Heart right ventricle (tissue), 16 donors: ENCODE measurements around the gene SATB2. TPM values are rescaled to one million over a fixed set of nuclear protein-coding genes. Genes with fewer than 3 reads are reported as not detected.

Source experiments
- ATAC-seq, 8 donors: fragments of 200-7000 bp; cut with Tn5 transposase; one replicate each; pipeline ENCODE4 v1.9.1; 2020; ENCODE audit warnings: mild to moderate bottlenecking in 8 of 8, moderate library complexity in 8 of 8, moderate number of reproducible peaks in 1 of 8
- DNase-seq, 2 donors: peaks; one replicate each; pipeline ENCODE4 v3.0.0-alpha.2; 2020
- H3K27ac ChIP-seq, 10 donors: fragments of 200-600 bp; sonication (generic) in 2 of 10; one replicate each; pipeline versions ENCODE4 v1.5.0 to v1.8.0; 2020 to 2022; ENCODE audit warnings: mild to moderate bottlenecking in 3 of 10
- H3K27me3 ChIP-seq, 7 donors: fragments of 200-600 bp; one replicate each; pipeline ENCODE4 v1.8.0; 2021 to 2022; ENCODE audit warnings: mild to moderate bottlenecking in 2 of 7
- H3K36me3 ChIP-seq, 9 donors: fragments of 200-600 bp; sonication (generic) in 1 of 9; one replicate each; pipeline versions ENCODE4 v1.5.0 to v1.8.0; 2020 to 2022; ENCODE audit warnings: mild to moderate bottlenecking in 2 of 9
- H3K4me1 ChIP-seq, 9 donors: fragments of 200-600 bp; sonication (generic) in 1 of 9; one replicate each; pipeline versions ENCODE4 v1.5.0 to v1.8.0; 2020 to 2022; ENCODE audit warnings: mild to moderate bottlenecking in 4 of 9
- H3K4me3 ChIP-seq, 10 donors: fragments of 200-600 bp; sonication (generic) in 2 of 10; one replicate each; pipeline versions ENCODE4 v1.5.0 to v1.8.0; 2020 to 2022; ENCODE audit warnings: mild to moderate bottlenecking in 7 of 10, moderate library complexity in 2 of 10
- H3K9me3 ChIP-seq, 11 donors: fragments of 200-600 bp in 10 of 11; sonication (generic) in 2 of 11; one replicate each; pipeline versions ENCODE4 v1.5.0 to v1.8.0; 2013 to 2022; ENCODE audit warnings: mild to moderate bottlenecking in 2 of 11, control low read depth in 1 of 11, moderate library complexity in 1 of 11
- CTCF ChIP-seq, 9 donors: fragments of 200-600 bp; sonication (generic) in 2 of 9; IDR thresholded peaks; one replicate each; pipeline versions ENCODE4 v1.5.0 to v1.8.0; 2021 to 2022; ENCODE audit warnings: antibody characterized with exemption in 9 of 9, mild to moderate bottlenecking in 5 of 9, moderate library complexity in 1 of 9
- WGBS, 2 donors: extraction: QIAGEN DNeasy Blood & Tissue Kit; methylation state at CpG; one replicate each; pipeline ENCODE4 v1.1.7; 2013; ENCODE audit warnings: inconsistent platforms in 1 of 2; 5-methylcytosine and 5-hydroxymethylcytosine counted together
- intact Hi-C, 10 donors: fragments of 100-400 bp; cut with DNase I; formaldehyde crosslinking; loops; one replicate each; pipeline versions ENCODE4 v1.11.1 to v1.14.2; 2022
- polyA plus RNA-seq, 2 donors: library from polyadenylated mRNA; stranded (reverse); fragments of 200-250 nt; gene quantifications; one replicate each; pipeline ENCODE4 v1.2.3, GENCODE V29; 2013
- total RNA-seq, 10 donors: library from RNA; stranded (reverse); fragmentation: NEBNext Ultra II Directional in 3 of 10; extraction: Animal tissue kit (Norgen Biotek cat#: 25700) in 3 of 10; gene quantifications; one replicate each; pipeline versions ENCODE4 v1.2.1 to v1.2.4, GENCODE V29; 2021 to 2023
- donor health status: Arrhythmogenic right ventricular cardiomyopathy.
- donor health status: ischemic (EF 13 %, LVEDD 7.1; RV severe dilation, severe dysfunction).
- donor health status: healthy with polysubstance abuse.
- donor health status: DM: no; HTN: yes; CAD: no.
- donor health status: DM: no; HTN: no; CAD: no.
- donor health status: ischemic (EF 25% LVEDD 6.9; RV normal size, moderate dysfunction).
- donor health status: ischemic (EF 25% LVEDD 5.7; RV mildly dilated, moderate dysfunction).
- donor health status: healthy.
- donor health status: DM: yes; HTN: yes; CAD: no.
- donor health status: Ischemic cardiomyopathy.
- donor health status: ischemic (EF 35%, LVEDD 5.7; RV mildly dilated, moderate dysfunction).
- donor health status: nonischemic (EF 11% LVEDD 7.7; RV severe dilation, severe dysfunction).
- donor health status: DM: yes; HTN: yes; CAD: no.
- donor health status: PGD.
- donor health status: ischemic (EF 29% LVEDD 5.4; RV normal size, mild dysfunction).
- donor health status: nonischemic (EF 23%, LVEDD 6.1; RV moderate dilation, normal function).

Gene SATB2
- total and polyA plus RNA-seq, 12 donors: 0.29 to 2.3 (median 0.70) TPM

DNA sequence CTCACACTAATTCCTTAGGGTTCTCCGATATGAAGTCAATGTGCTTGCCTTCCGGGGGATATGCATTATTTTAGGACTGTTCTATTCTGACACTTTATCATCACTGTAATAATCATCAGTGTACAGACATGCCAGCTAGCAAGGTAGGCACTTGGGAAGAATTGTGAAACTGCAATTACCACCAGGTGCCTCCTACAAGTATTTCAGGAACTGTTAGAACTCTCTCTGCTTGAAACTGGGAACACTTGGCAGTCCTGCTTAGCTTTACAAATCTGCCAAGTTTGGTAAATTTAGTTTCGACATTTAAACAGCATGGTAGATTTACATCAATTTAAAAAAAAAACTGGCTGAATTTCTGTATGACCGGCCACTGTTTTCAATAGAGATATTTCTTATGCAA lies 128.7 kb downstream of the SATB2 start:
- DNase-seq: no peak
- WGBS, 2 donors: 92 to 95% methylated on average over 4 of the region's 4 CpGs
- Histone ChIP-seq H3K9me3 (peaks cover 0 to 2% (median 0%) of the 10 kb centered on the region in 11 donors), H3K27me3 (no peaks in the 10 kb centered on the region), H3K4me1 (no peaks in the 10 kb centered on the region), H3K36me3 (no peaks in the 10 kb centered on the region), H3K27ac (no peak overlapping the region), H3K4me3 (no peak overlapping the region)
- intact Hi-C loops: no loop called here
- TF ChIP-seq CTCF (IDR thresholded peaks at IDR 0.05): no peak
- no peak for ATAC-seq

DNA sequence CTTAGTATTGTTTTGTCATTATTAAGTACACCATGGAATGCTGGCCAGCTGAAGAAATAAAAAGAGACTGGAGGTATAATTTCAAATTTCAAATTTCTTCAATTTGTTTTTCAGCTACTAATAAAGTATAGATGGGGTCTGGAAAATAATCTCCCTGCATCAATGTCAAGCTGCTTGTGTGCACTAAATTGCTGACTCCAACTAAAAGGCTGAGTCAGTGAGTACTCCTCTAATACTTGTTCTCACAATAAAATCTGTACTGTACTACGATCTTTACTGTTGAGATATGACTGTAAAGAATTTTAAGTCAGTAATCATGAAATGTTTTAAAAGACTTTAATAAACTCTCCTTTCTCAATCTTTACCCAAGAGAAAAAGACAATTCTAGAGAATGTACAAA lies 131.9 kb downstream of the SATB2 start:
- no peak for ATAC-seq
- no peak overlapping the region for H3K27ac ChIP-seq
- H3K9me3 ChIP-seq: peaks cover 0 to 2% (median 0%) of the 10 kb centered on the region in 11 donors
- no peaks in the 10 kb centered on the region for H3K36me3 ChIP-seq
- H3K27me3 ChIP-seq: no peaks in the 10 kb centered on the region
- no peak overlapping the region for H3K4me3 ChIP-seq
- no peak for DNase-seq
- TF ChIP-seq CTCF (IDR thresholded peaks at IDR 0.05): no peak
- no peaks in the 10 kb centered on the region for H3K4me1 ChIP-seq
- intact Hi-C loops: no loop called here
- 83 to 87% methylated on average over 1 of the region's 1 CpG for WGBS, 2 donors

DNA sequence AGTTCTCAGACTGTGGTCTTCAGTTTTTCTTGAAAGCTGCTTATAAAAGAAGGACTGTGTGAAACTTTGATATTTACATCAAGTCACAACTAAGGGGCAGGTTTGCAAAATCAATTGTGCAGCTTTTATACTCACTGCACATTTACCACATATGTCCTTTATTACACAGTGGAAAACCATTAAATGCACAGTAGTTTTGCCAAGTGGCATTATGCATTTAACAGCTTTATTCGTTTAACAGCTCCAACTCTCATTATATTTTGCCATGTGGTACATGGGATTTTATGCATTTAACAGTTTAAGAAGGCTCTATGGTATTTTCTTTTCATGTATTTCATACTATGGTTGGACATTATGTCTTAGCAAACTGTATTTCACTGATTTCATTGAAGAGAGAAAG lies 135.6 kb downstream of the SATB2 start:
- H3K4me1 ChIP-seq: no peaks in the 10 kb centered on the region
- H3K9me3 ChIP-seq: no peaks in the 10 kb centered on the region
- H3K4me3 ChIP-seq: no peak overlapping the region
- no peak for DNase-seq
- intact Hi-C loops: no loop called here
- H3K27me3 ChIP-seq: no peaks in the 10 kb centered on the region
- 70 to 79% methylated on average over 1 of the region's 1 CpG for WGBS, 2 donors
- TF ChIP-seq CTCF (IDR thresholded peaks at IDR 0.05): no peak
- no peak overlapping the region for H3K27ac ChIP-seq
- no peaks in the 10 kb centered on the region for H3K36me3 ChIP-seq
- ATAC-seq: no peak

- intact Hi-C loops: no loop called here
- TF ChIP-seq CTCF (IDR thresholded peaks at IDR 0.05): no peak
- 92 to 95% methylated on average over 5 of the region's 5 CpGs for WGBS, 2 donors
Observed at GRCh38 chr2:199317646-199318045, 140.1 kb downstream of the SATB2 start.

DNA sequence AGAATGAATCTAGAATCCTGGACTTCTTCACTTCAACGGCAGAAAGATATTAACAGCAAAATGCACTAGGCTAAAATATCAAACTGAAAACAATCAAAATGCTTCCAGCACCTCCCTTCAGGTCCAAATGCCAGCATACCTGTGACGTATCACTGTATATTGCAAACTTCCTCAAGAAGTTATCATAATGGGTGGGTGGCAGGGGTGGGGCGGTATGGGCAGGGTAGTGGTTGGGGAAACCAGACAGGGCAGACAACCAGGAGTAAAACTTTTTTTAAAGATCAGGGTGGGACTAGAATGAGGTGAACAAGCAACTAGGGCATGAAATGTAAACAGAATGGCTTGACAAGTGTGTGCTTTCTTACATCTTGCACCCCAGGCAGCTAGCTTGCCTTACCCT lies 140.9 kb downstream of the SATB2 start:
- ATAC-seq: no peak
- 88 to 89% methylated on average over 3 of the region's 3 CpGs for WGBS, 2 donors
- H3K36me3 ChIP-seq: no peaks in the 10 kb centered on the region
- no peaks in the 10 kb centered on the region for H3K9me3 ChIP-seq
- intact Hi-C loops: no loop called here
- DNase-seq: no peak
- no peaks in the 10 kb centered on the region for H3K4me1 ChIP-seq
- H3K4me3 ChIP-seq: no peak overlapping the region
- no peak for TF ChIP-seq CTCF (IDR thresholded peaks at IDR 0.05)
- H3K27me3 ChIP-seq: no peaks in the 10 kb centered on the region
- no peak overlapping the region for H3K27ac ChIP-seq

More at GRCh38 chr2:199317646-199318045, 140.1 kb downstream of the SATB2 start:
- H3K4me3 ChIP-seq: no peak overlapping the region
- no peaks in the 10 kb centered on the region for H3K9me3 ChIP-seq
- DNase-seq (no peak), ATAC-seq (no peak)
- no peaks in the 10 kb centered on the region for H3K36me3 ChIP-seq
- no peak overlapping the region for H3K27ac ChIP-seq
- H3K4me1 ChIP-seq: no peaks in the 10 kb centered on the region
- H3K27me3 ChIP-seq: no peaks in the 10 kb centered on the region
